HG03520 (cell line): ENCODE results near the gene GCN1.
A peak's percentile ranks its signal among the peaks of the same experiment; 100 is the strongest.

Experiments used
- ATAC-seq: cut with Tn5 transposase; IDR thresholded peaks from one replicate; pipeline ENCODE4 v1.9.1; 2021; ENCODE audit warnings: mild to moderate bottlenecking, moderate library complexity; ENCODE audit not compliant: unreplicated experiment

GCN1 gene

GRCh38 chr12:120144215-120144614, 50.3 kb downstream of the GCN1 start:
- ATAC-seq: no peak

GRCh38 chr12:120142231-120142877, 52.2 kb downstream of the GCN1 start:
- no peak for ATAC-seq

DNA sequence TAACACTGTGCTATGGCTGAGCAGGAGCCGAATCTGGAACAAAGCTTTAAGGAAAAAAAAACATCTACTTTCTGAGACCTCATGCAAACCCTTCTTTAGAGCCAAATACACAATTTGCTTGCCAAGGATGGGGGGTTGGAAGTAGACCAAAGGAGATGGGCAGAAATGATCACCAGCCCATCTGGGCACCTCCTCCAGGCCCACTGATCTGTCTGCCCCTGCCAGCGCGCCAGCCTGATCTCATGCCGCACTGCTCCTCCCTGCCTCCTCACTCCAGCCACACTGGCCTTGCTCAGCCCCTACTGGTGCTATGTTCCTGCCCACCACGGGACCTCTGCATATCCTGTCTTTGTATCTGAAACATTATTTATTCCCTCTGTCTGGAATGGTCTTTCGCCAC, 53.2 kb downstream of the GCN1 start:
- no peak for ATAC-seq

- ATAC-seq: no peak
These were observed 53.9 kb downstream of the GCN1 start for GRCh38 chr12:120140603-120141002.

DNA sequence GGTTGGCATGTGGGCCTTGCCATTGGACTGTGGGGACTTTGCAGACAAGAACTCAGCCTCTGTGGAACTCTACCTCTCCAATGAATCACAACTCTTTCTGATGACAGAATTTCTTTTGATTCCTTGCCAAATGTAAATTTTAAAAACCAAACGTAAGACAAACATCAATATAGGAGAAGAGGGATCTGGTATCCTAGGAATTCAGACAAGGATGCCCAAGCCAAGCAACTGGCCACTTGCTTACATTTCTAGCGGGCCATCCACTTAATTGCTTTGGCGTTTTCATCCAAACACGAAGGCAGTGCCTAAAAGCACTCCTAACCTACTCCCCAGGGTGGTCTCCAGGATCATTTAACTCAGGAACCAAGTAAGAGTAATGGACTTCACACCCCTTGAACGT, 54.6 kb downstream of the GCN1 start:
- no peak for ATAC-seq

GRCh38 chr12:120138366-120138765, 56.1 kb downstream of the GCN1 start:
- ATAC-seq: no peak

DNA sequence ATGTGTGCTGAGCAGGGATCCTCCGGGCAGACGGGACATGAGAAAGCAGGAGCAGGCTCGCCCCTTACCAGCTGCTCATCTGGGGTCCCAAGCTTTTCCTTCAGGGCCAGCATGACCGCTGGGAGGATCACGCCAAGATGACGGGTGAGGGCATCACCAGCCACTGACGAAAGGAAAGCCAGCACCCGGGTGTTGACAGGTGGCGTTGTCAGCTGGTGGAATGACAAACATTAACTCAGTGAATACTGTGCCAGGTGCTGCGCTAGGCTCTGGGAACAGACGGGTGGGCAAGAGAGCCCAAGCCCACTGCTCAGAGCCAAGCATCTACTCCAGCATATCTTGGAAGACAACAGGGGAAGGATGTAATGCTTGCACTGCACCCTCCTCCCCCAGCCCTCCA, 56.7 kb downstream of the GCN1 start:
- no peak for ATAC-seq

- ATAC-seq: no peak
These were observed 58.3 kb downstream of the GCN1 start for GRCh38 chr12:120136093-120136770.

DNA sequence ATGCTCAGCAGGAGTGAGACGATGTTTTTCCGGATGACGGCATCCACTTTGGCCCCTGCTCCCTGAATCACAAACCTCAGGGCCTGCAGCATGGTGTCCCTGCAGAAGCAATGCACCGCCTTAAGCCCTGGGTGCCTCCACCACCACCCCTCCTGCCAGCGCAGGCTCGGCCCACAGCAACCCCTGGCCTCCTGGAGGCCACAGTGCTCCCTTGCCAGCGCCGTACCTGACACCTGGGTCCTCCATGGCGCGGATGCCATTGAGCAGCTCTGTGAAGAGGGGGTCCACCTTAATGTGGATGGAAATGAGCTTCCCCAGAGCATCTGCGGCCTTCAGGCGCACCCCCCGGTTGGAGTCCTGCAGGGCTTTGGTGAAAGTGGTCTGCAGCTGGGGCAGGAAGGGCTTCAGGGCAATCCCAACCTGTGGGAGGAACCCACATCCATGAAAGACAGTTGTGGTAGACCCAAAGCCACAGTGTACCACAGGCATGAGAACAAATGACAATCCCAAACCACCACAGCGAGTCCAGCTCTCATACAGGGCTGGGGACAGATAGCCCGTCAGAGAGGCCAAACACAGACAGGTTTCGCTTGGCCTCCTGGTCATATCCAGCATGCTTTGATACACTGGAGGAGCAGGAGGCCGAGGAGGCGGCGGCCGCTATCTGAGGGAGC, 60.1 kb downstream of the GCN1 start:
- ATAC-seq: no peak

DNA sequence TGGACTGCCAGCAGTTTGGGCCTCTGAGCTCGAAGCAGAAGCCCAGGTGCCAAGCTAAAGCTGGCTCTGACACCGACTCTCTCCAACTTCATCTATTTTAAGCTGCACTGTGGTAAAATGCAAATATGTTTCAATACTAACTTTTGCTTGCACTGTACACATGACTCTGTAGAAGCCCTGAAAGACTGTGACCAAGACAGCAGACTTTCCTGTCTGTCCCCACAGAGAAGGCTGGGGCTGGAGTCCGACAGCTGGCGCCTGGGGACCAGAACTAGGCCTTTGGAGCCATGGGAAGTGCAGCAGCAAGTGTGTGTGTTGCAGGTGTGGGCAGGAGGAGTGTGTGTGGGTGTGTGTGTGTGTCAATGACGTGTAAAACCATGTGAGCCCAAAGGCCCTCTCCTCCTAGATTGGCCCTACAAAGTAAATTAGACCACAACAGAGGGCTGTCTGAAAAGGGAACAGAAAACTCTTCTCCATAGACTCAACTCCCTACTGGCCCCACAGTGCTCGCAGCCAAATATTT, 61.6 kb downstream of the GCN1 start:
- ATAC-seq: peak; percentile 87

GRCh38 chr12:120132054-120132836, 62.3 kb downstream of the GCN1 start:
- ATAC-seq: no peak

- ATAC-seq: no peak
These were observed 63.4 kb downstream of the GCN1 start for GRCh38 chr12:120131116-120131515.

GRCh38 chr12:120130011-120130410, 64.5 kb downstream of the GCN1 start:
- no peak for ATAC-seq

GRCh38 chr12:120126635-120127005, 67.9 kb downstream of the GCN1 start:
- ATAC-seq: no peak

GRCh38 chr12:120125792-120126634, 68.5 kb downstream of the GCN1 start:
- no peak for ATAC-seq

GRCh38 chr12:120125029-120125428, 69.5 kb downstream of the GCN1 start:
- ATAC-seq: no peak

DNA sequence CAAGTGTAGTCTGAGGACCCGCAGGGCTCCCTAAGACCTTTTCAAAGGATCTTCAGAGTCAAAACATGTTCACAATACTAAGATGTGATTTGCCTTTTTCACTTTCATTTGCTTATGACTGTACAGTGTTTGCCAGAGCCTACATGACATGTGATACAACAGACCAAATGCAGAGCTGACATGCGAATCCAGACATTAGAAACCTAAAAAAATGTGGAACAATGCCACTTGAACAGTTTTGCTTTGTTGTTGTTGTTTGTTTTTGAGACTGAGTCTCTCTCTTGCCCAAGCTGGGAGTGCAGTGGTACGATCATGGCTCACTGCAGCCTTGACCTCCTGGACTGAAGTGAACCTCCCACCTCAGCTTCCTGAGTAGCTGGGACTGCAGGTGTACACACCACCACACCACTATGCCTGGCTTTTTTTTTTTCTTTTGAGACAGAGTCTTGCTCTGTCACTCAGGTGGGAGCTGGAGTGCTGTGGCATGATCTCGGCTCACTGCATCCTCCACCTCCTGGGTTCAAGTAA, 72.7 kb downstream of the GCN1 start:
- peak; percentile 37 for ATAC-seq

DNA sequence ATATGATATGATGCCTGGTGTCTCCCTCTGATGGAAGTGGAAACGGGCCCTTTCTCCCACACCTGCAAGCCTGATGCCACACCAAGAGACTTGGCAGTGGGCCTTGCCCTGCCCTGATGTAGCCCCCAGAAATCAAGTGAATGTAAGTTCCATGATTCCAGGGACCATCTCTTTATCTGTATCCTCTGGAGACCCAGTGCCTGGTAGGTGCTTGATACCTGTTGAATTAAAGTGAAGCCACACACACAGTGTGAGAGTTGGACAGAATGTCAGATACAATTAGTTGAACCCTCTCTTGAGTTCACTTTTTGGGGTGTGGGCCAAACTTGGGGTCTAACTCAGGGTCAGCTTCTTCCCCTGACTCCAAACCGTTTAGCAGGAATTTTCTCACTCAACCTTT, 73.2 kb downstream of the GCN1 start:
- no peak for ATAC-seq

DNA sequence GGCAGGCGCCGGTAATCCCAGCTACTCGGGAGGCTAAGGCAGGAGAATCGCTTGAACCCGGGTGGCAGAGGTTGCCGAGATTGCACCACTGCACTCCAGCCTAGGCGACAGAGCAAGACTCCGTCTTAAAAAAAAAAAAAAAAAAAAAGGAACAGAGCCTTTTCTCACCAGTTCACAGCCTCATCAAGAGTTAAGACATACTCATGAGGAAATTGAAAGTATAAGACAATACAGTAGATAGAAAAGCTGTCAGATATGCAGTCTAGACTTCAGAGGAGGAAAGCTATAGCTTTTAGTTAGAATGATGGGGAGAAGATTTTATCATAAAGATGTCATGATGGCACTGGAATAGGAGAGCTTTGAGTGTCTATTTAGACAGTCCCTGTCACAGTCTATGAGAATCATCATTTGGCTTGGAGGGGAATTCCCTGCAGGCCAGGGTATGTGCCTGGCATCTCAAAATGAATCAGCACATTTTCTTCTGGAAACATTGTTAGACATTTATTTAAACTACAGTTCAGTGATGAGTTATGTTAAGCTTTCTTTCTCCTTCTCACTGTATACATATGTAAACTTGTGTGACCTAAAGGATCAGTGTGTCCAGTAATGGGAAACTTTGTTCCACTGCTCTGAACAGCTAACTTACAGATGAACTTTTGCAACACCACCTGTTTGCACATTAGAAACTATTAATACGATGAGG, 75.1 kb downstream of the GCN1 start:
- no peak for ATAC-seq
